ENCODE results near the gene PRMT2. TPM values are rescaled to one million over a fixed set of nuclear protein-coding genes. Genes with fewer than 3 reads are reported as not detected.
"Not testable (repeated sequence)": the region's sequence is repeated elsewhere in the genome, so short reads cannot be mapped to it uniquely, and the experiment has no call there.

Gene PRMT2
- total RNA-seq, 1 donor from 2014 or later = 74.8 TPM

DNA sequence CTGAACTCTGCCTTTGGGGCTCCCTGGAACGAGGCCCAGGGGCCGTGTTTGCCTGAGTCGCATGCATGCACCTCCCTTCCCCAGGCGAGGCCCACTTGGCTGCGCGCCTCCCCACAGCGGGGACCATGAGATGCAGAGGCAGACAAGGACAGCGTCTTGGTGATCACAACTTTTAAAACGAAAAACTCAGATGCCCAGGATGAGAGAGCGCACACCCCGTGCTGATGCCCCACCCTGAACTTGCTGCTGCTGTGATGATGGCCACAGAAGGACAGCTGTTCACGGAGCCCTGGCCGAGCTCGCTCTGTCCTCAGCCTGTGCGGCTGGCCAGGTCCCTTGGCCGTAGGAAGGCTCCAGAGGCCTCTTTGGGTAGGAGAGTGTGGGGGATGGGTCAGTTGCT is 11.4 kb upstream of the PRMT2 start:
- no peak overlapping the region for H3K4me3 Mint-ChIP-seq
- H3K27me3 Mint-ChIP-seq = no peaks in the 10 kb centered on the region
- H3K36me3 Mint-ChIP-seq = no peaks in the 10 kb centered on the region
- DNase-seq (ENCODE audit: extremely low spot score, unreplicated experiment) = no peak
- H3K27ac Mint-ChIP-seq = no peak overlapping the region
- TF ChIP-seq, protein P1, sequence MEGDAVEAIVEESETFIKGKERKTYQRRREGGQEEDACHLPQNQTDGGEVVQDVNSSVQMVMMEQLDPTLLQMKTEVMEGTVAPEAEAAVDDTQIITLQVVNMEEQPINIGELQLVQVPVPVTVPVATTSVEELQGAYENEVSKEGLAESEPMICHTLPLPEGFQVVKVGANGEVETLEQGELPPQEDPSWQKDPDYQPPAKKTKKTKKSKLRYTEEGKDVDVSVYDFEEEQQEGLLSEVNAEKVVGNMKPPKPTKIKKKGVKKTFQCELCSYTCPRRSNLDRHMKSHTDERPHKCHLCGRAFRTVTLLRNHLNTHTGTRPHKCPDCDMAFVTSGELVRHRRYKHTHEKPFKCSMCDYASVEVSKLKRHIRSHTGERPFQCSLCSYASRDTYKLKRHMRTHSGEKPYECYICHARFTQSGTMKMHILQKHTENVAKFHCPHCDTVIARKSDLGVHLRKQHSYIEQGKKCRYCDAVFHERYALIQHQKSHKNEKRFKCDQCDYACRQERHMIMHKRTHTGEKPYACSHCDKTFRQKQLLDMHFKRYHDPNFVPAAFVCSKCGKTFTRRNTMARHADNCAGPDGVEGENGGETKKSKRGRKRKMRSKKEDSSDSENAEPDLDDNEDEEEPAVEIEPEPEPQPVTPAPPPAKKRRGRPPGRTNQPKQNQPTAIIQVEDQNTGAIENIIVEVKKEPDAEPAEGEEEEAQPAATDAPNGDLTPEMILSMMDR (conservative IDR thresholded peaks at IDR 0.05) = no peak
- H3K9me3 Mint-ChIP-seq = no peaks in the 10 kb centered on the region
- H3K4me1 Mint-ChIP-seq (ENCODE audit: unreplicated experiment) = peaks cover 15% of the 10 kb centered on the region

DNA sequence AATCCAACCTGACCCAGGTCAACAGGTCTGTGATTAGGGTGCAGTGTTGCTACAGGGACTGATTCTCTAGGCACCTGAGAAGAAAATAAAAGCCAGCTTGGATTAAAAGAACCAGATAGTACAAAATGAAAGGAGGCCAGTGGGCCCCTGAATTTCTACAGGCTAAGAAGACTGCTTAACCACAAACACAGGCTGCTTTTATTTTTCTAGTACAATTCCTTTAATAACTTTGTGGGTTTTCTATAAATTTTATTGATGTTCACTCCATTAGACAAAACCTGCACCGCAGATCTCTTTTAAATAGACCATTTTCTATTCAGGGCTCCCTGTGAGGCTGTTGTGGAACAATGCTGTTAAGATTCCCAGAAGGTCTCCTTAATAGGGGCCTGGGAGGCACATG is 9.7 kb upstream of the PRMT2 start:
- H3K27me3 Mint-ChIP-seq = peaks cover 4% of the 10 kb centered on the region
- no peak overlapping the region for H3K4me3 Mint-ChIP-seq
- H3K9me3 Mint-ChIP-seq = no peaks in the 10 kb centered on the region
- H3K36me3 Mint-ChIP-seq = no peaks in the 10 kb centered on the region
- H3K4me1 Mint-ChIP-seq (ENCODE audit: unreplicated experiment) = peaks cover 15% of the 10 kb centered on the region
- no peak overlapping the region for H3K27ac Mint-ChIP-seq
- TF ChIP-seq, protein P1 (conservative IDR thresholded peaks at IDR 0.05) = no peak
- no peak for DNase-seq (ENCODE audit: extremely low spot score, unreplicated experiment)

DNA sequence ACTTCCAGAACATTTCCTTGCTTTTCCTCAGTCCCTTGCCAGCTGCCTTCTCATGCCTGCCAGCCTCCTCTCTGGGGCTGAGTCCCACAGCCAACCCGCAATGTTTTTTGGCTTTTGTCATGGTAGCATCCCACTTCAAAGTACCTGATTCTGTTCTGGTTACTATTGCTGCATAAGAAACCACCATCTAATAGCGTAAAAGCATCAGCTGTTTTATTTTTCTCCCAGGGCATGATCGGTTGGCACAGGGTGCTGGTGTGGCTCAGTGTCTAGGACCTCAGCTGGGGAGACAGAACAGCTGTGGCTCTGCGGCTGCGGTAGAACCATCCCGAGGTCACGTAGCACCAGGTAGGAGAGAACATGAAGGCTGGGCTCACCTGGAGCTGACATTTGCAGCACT is 8.9 kb upstream of the PRMT2 start:
- DNase-seq (ENCODE audit: extremely low spot score, unreplicated experiment) = no peak
- H3K9me3 Mint-ChIP-seq = no peaks in the 10 kb centered on the region
- peaks cover 4% of the 10 kb centered on the region for H3K27me3 Mint-ChIP-seq
- H3K4me1 Mint-ChIP-seq (ENCODE audit: unreplicated experiment) = peaks cover 12% of the 10 kb centered on the region
- no peak overlapping the region for H3K4me3 Mint-ChIP-seq
- H3K27ac Mint-ChIP-seq = no peak overlapping the region
- no peaks in the 10 kb centered on the region for H3K36me3 Mint-ChIP-seq
- TF ChIP-seq, protein P1 (conservative IDR thresholded peaks at IDR 0.05) = no peak

DNA sequence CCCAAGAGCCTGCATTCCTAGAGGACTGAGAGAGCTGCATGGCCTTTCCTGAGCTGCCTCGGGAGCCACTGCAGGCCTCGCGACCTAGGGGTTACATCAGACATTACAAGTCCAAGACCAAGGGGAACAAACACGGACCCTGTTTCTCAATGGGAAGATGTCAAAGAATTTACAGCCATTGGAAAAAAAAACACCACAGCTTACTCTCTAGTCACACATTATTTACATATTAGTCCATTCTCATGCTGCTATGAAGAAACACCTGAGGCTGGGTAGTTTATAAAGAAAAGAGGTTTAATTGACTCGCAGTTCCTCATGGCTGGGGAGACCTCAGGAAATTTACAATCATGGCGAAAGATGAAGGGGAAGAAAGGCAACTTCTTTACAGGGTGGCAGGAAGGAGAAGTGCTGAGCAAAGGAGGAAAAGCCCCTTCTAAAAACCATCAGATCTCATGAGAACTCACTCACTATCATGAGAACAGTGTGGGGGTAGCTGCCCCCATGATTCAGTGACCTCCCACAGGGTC is 8.4 kb upstream of the PRMT2 start:
- TF ChIP-seq, protein P1 (conservative IDR thresholded peaks at IDR 0.05) = no peak
- Mint-ChIP-seq H3K9me3 (no peaks in the 10 kb centered on the region), H3K27me3 (peaks cover 4% of the 10 kb centered on the region), H3K4me3 (no peak overlapping the region), H3K4me1 (ENCODE audit: unreplicated experiment) (peaks cover 7% of the 10 kb centered on the region), H3K27ac (no peak overlapping the region), H3K36me3 (no peaks in the 10 kb centered on the region)
- DNase-seq (ENCODE audit: extremely low spot score, unreplicated experiment) = no peak

DNA sequence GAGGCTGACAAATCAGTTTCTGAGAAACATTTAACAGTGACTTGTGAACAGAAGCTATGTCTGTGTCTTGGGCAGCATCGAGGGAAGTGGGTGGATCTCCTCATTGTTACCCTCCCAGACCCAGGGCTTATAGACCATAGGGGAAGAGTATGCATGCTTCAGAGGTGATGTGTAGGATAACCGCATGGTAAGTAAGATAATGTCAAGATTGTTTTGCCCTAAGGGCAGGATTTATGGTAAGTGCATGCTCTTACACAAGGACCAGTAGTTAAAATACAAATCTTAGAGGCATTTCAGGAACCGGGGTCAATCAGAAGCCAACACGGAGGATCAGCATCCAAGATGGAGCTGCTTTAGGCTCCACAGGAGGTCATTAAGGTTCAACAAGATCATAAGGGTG is 7.7 kb upstream of the PRMT2 start:
- Mint-ChIP-seq H3K27ac (no peak overlapping the region), H3K4me1 (ENCODE audit: unreplicated experiment) (no peaks in the 10 kb centered on the region), H3K9me3 (no peaks in the 10 kb centered on the region), H3K36me3 (no peaks in the 10 kb centered on the region), H3K4me3 (no peak overlapping the region), H3K27me3 (peaks cover 4% of the 10 kb centered on the region)
- TF ChIP-seq, protein P1 (conservative IDR thresholded peaks at IDR 0.05) = no peak
- DNase-seq (ENCODE audit: extremely low spot score, unreplicated experiment) = no peak

DNA sequence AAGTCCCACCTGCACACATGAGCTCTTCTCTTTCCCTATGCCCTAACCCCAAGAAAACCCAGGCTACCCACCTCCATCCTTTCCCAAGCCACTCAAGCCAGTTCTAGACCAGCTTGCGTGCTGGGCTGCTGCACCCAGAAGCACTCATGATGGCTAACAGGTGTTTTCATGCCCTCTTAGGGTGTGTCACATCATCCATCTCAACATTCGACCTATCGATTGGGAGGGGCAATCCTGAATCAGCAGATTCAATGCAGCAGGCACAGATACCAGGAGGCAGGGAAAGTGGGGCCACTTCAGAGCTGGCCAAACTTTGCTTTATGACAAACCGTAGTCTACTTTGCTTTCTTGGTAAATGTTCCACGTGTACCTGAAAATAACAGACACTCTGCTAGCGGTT is 6.6 kb upstream of the PRMT2 start:
- H3K4me1 Mint-ChIP-seq (ENCODE audit: unreplicated experiment) = no peaks in the 10 kb centered on the region
- H3K36me3 Mint-ChIP-seq = no peaks in the 10 kb centered on the region
- no peaks in the 10 kb centered on the region for H3K9me3 Mint-ChIP-seq

DNA sequence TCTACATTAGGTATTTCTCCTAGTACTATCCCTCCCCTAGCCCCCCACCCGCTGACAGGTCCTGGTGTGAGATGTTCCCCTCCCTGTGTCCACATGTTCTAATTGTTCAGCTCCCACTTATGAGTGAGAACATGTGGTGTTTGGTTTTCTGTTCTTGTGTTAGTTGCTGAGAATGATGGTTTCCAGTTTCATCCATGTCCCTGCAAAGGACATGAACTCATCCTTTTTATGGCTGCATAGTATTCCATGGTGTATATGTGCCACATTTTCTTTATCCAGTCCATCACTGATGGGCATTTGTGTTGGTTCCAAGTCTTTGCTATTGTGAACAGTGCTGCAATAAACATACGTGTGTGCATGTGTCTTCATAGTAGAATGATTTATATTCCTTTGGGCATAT is 4.6 kb upstream of the PRMT2 start:
- not testable (repeated sequence) for H3K9me3 Mint-ChIP-seq; H3K27ac Mint-ChIP-seq; H3K36me3 Mint-ChIP-seq; H3K27me3 Mint-ChIP-seq; DNase-seq (ENCODE audit: extremely low spot score, unreplicated experiment); H3K4me1 Mint-ChIP-seq (ENCODE audit: unreplicated experiment); H3K4me3 Mint-ChIP-seq

More for the DNA sequence above, 6.6 kb upstream of the PRMT2 start:
- Mint-ChIP-seq H3K27ac (no peak overlapping the region), H3K4me3 (no peak overlapping the region), H3K27me3 (peaks cover 4% of the 10 kb centered on the region)
- DNase-seq (ENCODE audit: extremely low spot score, unreplicated experiment) = no peak
- TF ChIP-seq, protein P1 (conservative IDR thresholded peaks at IDR 0.05) = no peak

Measured in type B pancreatic cell (in vitro differentiated cells).